Panc1 (cell line): ENCODE data around the gene ATG2B. TPM values are rescaled to one million over a fixed set of nuclear protein-coding genes. Genes with fewer than 3 reads are reported as not detected.

Source experiments
- ATAC-seq: fragments of 200-7000 bp; cut with Tn5 transposase; 2 replicates; pipeline ENCODE4 v1.9.1; 2020; ENCODE audit warnings: mild to moderate bottlenecking, moderate library complexity
- BruUV-seq: library from RNA; stranded (reverse); fragments of 400-500 nt; replicated peaks from 2 replicates; lab custom pipeline; 2021; lab: Mats Ljungman, UMichigan
- CTCF ChIA-PET: fragments of 300-600 bp; sonication (Branson Sonifier 250); formaldehyde crosslinking; loops from one replicate; lab custom pipeline; 2022; ENCODE audit warnings: antibody characterized with exemption; lab: Charles Lee
- POLR2A ChIA-PET: fragments of 300-600 bp; sonication (Branson Sonifier 250); formaldehyde crosslinking; loops from one replicate; lab custom pipeline; 2022; ENCODE audit warnings: antibody characterized with exemption; lab: Charles Lee
- DNase-seq: peaks from one replicate; pipeline ENCODE4 v3.0.0-alpha.2; 2010; ENCODE audit warnings: low read depth, low spot score
- H3K27ac ChIP-seq: 2 replicates; pipeline ENCODE4 v1.5.1; 2011; ENCODE audit warnings: mild to moderate bottlenecking, low read length, inconsistent platforms
- H3K27me3 ChIP-seq: fragments of 200-500 bp; sonication (Bioruptor generic); 2 replicates; pipeline ENCODE4 v1.6.0; 2014; ENCODE audit warnings: low read length, inconsistent platforms; ENCODE audit not compliant: control insufficient read depth, insufficient read depth
- H3K36me3 ChIP-seq: fragments of 200-500 bp; sonication (Bioruptor generic); 2 replicates; pipeline ENCODE4 v1.5.1; 2014; ENCODE audit warnings: inconsistent platforms, mild to moderate bottlenecking, low read length, moderate library complexity; ENCODE audit not compliant: control insufficient read depth, insufficient read depth
- H3K4me1 ChIP-seq: 2 replicates; pipeline ENCODE4 v1.5.1; 2011; ENCODE audit warnings: inconsistent platforms, mild to moderate bottlenecking, low read length, moderate library complexity; ENCODE audit not compliant: control insufficient read depth, insufficient read depth
- H3K4me3 ChIP-seq, 2 experiments: 2 replicates each; pipeline ENCODE4 v1.5.1; 2011 to 2012; ENCODE audit warnings: low read depth in 2 of 2, low read length in 2 of 2, mild to moderate bottlenecking in 2 of 2, inconsistent platforms in 1 of 2, moderate library complexity in 1 of 2
- H3K9me3 ChIP-seq: fragments of 200-500 bp; sonication (Bioruptor generic); 2 replicates; pipeline ENCODE4 v1.5.1; 2014; ENCODE audit warnings: low read depth, mild to moderate bottlenecking, inconsistent platforms, low read length, moderate library complexity; ENCODE audit not compliant: control insufficient read depth, insufficient read depth
- CTCF ChIP-seq: fragments of 450-650 bp; IDR thresholded peaks from 2 replicates; pipeline ENCODE4 v1.5.1; 2017; ENCODE audit warnings: mild to moderate bottlenecking
- POLR2AphosphoS5 ChIP-seq: IDR thresholded peaks from 2 replicates; pipeline ENCODE4 v1.6.1; 2012; ENCODE audit warnings: mild to moderate bottlenecking, low read depth, low read length, moderate library complexity
- REST ChIP-seq, 2 experiments: IDR thresholded peaks; 2 replicates each; pipeline ENCODE4 v1.6.1; 2011 to 2012; ENCODE audit warnings: low read depth in 2 of 2, control low read depth in 1 of 2, low read length in 1 of 2, mild to moderate bottlenecking in 1 of 2, moderate library complexity in 1 of 2; ENCODE audit not compliant: insufficient read depth in 1 of 2
- SIN3A ChIP-seq: IDR thresholded peaks from 2 replicates; pipeline ENCODE4 v1.6.1; 2012; ENCODE audit warnings: low read depth, mild to moderate bottlenecking, low read length, moderate library complexity, borderline replicate concordance; ENCODE audit not compliant: insufficient read depth
- TCF7L2 ChIP-seq: IDR thresholded peaks from 2 replicates; pipeline ENCODE4 v1.6.1; 2011; ENCODE audit warnings: mild to moderate bottlenecking, low read depth, low read length, inconsistent platforms
- in situ Hi-C: cut with HindIII; loops from 2 replicates; pipeline ENCODE4 v1.10.0; 2016; ENCODE audit warnings: low sequenced_read_pairs, low pct_unique_long_range_greater_than_20kb
- intact Hi-C: fragments of 100-400 bp; cut with micrococcal nuclease; formaldehyde crosslinking; loops from one replicate; pipeline ENCODE4 v1.10.0; 2022; ENCODE audit not compliant: unreplicated experiment
- total RNA-seq: library from RNA; stranded (reverse); gene quantifications from one replicate; pipeline ENCODE4 v1.2.1, GENCODE V29; 2021; ENCODE audit not compliant: unreplicated experiment

The ATG2B gene
- total RNA-seq, 1 experiment from 2014 or later = 2.6 TPM

- intact Hi-C loops (no loop called here), in situ Hi-C loops (no loop called here)
- Histone ChIP-seq H3K9me3 (no peaks in the 10 kb centered on the region), H3K36me3 (no peaks in the 10 kb centered on the region), H3K27me3 (no peaks in the 10 kb centered on the region), H3K4me1 (no peaks in the 10 kb centered on the region), H3K4me3 (no peak overlapping the region), H3K27ac (no peak overlapping the region)
- no TSS peak for BruUV-seq
- DNase-seq (no peak), ATAC-seq (no peak)
- ChIA-PET POLR2A (no interaction called here), CTCF (no interaction called here)
- TF ChIP-seq SIN3A (no peak), CTCF (no peak), REST (IDR thresholded peaks at IDR 0.05; ENCODE audit: insufficient read depth in 1 of 2, low read depth in 2 of 2, low read length in 1 of 2) (no peak), TCF7L2 (no peak), POLR2AphosphoS5 (no peak)
Observed at GRCh38 chr14:96408608-96409007, 45.5 kb upstream of the ATG2B start.

GRCh38 chr14:96407935-96408570 lies 44.9 kb upstream of the ATG2B start:
- in situ Hi-C loops = no loop called here
- CTCF ChIA-PET = no interaction called here
- H3K36me3 ChIP-seq = no peaks in the 10 kb centered on the region
- no peaks in the 10 kb centered on the region for H3K4me1 ChIP-seq
- no peak for DNase-seq
- no peak for TF ChIP-seq SIN3A
- no peak for TF ChIP-seq TCF7L2
- no peak for TF ChIP-seq POLR2AphosphoS5
- no peak for TF ChIP-seq CTCF
- H3K27me3 ChIP-seq = no peaks in the 10 kb centered on the region
- POLR2A ChIA-PET = no interaction called here
- ATAC-seq = no peak
- intact Hi-C loops = no loop called here
- H3K9me3 ChIP-seq = no peaks in the 10 kb centered on the region
- BruUV-seq = no TSS peak
- H3K27ac ChIP-seq = no peak overlapping the region
- no peak overlapping the region for H3K4me3 ChIP-seq
